HG03378 (cell line): ENCODE measurements around the gene MAP3K5.

Experiments
- ATAC-seq: cut with Tn5 transposase; IDR thresholded peaks from one replicate; pipeline ENCODE4 v1.9.1; 2021; ENCODE audit warnings: mild to moderate bottlenecking, moderate library complexity; ENCODE audit not compliant: unreplicated experiment

MAP3K5 gene

DNA sequence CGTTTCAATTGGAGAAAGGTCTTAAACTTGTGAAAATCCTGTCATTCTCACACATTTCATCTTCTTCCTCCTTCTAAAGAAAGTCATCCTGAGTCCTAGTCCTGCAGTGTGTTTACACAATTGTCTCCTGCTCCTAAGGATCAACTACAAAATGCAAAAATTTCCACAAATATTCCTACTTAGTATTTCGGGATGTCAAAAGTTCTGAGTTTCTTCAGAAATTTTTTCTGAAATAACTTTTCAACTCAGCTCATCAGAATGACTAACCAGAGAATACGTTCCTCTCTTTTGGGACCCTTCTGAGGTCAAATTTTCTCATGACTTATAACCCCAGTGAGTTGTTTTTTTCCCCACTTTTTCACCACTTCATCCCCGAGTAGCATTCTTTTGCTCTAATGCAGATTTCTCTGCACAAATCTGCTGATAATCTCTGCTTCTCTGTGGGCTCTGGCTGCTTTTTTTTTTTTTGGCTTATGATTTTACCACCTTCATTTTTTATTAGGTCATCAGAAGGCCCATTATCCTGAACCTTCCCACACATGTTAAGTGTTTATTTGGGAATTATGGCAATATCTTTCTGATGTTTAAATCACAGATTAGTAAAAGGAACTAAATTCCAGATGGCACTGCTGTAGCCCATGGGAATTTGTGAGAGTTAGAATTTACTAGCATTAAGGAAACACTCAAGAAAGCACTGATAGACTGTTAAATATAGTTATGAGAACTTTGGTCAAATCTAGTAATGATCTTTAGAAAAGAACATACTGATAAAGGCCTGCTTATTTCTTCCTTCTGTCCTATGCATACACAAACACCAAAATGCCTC lies 41.4 kb downstream of the MAP3K5 start:
- ATAC-seq: peak; percentile 4

DNA sequence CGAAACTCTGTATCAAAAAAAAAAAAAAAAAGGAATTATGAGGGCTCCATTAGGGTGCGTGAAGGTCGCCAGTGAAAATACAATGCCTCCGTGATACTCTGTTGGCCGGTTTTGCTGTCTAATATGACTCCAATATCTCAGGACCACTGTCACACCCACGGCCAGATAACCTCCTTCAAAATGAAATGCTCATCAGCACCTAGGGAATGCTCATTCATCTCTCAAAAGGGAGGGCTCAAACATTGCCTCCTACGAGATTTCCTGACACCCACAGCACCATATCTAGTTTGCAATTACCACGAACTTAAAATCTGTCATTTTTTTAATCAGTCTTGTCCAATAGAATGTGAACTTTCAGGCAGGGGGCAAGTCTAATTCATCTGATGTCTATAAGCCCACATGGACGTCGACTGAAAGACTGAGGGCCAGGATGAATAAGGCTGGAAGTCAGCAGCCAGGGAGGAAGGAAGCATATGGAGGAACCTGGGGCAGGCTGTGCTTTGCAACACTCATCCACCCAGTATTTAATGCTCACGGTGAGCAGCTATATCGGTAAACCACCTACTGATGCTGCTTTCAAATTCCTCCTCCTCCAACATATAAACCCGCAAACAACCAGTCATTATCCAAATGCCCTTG lies 42.8 kb downstream of the MAP3K5 start:
- ATAC-seq: no peak

DNA sequence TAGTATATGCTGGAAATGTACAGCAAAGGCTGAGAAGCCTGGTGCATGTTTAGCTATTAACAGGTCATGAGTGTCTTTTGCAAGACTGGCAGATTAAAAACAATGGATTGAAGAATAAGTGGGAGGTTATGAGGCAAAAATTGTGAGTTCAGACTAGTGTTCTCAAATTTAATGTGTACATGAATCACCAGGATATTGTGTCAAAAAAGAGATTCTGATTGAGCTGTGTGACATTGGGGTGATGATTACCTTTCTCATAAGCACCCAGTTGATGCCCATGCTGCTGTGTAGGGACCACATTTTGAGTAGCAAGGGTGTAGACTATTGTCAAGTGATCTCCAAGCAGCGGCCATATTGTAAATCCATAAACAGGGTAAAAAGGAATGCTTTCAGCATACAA lies 44.8 kb downstream of the MAP3K5 start:
- ATAC-seq: no peak

DNA sequence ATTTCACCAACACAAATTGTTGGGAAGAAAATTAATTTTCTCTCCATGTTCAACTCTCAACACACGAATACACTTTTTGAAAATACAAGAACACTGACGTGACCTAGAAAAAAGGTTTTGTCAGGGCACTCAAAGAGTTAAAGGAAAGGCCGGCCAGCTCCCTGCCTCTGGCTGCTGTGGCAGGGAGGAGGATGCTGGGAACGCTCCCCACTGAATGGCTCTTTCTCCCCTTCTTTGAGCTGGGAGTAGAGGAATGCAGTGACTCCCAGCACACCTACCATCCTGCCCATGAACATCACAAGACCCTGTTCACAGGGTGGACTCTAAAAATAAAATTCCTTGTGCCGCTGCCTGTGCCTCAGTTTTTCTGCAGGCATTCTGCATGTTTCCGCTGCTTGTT lies 47.0 kb downstream of the MAP3K5 start:
- ATAC-seq: no peak

DNA sequence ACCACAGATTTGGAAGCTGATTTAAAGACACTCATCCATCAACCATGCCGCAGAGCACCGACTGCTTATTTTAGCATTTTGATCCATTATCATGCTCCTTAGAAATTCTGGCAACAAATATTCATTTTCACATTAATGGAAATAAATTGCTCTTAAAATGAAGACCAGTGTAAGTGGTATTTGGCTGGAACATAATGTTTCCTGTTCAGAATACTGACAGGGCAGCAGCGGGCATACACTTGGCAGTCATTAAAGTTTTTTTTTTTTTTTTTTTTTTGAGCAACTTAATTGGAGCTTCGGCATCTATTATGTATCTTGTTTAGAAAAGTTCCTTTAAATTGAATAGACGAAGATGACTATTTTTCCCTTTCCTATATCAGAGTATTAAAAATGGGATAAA lies 47.4 kb downstream of the MAP3K5 start:
- no peak for ATAC-seq

DNA sequence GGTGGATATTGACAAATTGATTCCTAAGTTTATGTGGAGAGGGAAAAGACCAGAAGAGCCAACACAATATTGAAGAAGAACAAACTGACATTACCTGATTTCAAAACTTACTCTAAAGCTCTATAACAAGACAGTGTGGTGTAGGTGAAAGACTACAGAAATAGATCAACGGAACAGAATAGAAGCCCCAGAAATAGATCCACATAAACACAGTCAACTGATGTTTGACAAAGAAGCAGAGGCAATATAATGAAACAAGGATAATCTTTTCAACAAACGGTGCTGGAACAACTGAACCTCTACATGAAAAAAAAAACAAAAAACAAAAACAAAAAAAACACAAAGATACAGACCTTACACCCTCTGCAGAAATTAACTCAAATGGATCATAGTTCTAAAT lies 50.2 kb downstream of the MAP3K5 start:
- ATAC-seq: no peak

DNA sequence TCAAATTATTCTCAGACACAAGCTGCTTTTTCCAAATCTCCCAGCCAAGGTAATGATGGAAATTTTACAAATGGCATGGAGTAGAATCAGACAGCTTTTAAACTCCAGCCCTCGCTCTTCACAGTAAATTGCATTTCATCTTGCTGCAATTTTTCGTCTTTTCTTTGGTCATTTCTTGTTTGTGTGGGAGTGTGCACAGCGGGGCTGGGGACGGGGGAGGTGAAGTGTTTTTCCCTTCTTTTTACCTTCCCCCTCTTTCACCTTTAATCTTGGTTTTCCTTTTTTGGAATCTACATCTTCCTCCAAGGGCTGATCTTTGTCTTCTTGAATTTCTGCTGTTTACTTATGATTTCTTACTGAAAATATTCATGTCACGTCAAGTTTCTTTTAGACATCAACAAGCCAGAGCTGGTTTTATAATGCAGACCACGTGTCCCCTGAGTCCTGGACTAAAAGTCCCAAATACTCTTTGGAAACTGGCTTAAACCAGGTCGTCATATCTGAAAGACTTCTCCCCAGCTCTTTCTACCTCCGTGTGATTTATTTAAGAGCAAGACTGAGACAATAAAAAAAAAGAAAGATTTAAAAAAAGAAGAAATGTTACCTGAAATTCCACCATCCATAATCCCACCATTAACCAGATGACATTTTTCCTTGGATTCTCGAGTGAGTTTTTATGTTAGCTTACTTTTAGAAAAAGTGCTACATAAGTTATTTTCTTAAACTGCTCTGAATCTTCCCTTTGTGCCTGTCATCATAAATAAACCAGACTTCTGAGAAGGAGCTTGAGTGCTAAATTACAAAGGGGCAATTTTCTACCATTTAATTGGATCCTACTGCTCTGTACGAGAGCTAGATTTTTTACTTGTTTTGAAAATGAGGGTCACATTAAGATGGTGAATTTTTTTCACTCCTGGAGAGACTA lies 52.0 kb downstream of the MAP3K5 start:
- no peak for ATAC-seq

DNA sequence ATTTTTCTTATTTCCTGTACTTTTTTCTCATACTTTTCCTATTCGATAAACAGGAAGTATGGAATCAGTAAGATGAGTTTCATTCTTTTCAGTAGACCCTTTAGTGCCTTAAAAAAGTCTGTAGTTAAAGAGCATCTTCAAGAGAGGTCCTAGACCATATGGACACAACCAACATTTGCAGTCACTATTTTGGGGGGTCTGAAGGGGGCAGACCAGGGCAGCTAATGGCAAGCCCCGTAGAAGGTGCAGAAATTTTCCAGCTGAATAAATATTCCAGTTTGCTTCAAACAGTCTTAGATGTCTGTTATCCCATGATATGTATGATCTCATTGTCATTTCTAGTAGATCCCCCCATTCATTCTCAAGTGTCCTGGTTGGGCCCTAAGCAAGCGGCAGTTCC lies 52.8 kb downstream of the MAP3K5 start:
- no peak for ATAC-seq

DNA sequence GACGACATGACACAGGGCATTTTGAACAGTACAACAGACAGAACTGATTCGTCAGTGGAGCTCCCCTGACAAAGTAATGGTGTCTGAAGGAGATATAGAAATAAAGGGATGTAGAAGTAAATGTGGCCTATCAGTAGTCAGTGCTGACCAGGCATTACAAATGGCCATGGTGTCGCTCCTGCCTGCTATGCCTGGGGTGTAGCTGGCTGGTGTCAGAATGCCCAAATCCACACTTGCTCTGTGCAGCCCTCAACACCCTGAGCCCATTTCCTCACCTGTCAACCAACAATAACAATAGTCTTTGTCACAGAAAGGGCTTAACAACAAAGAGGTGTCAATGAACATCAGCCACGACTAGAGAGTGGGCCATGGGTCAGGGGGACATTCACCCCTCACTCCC lies 53.2 kb downstream of the MAP3K5 start:
- no peak for ATAC-seq

DNA sequence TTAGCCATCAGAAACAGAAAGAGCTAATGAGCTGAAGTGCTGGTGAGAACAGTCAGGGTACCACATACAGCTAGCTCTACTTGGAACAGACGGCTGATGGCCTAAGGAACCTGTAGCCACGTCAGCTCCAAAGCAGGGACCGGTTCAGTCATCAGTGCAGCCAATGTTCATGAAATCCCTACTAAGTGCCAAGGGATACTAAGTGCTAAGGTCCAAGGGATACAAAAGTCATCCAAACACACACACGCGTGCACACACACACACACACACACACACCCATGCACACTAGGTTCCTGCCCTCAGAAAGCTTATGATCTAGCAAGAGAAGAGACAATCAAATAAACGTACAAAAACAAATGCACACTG lies 53.6 kb downstream of the MAP3K5 start:
- ATAC-seq: no peak

DNA sequence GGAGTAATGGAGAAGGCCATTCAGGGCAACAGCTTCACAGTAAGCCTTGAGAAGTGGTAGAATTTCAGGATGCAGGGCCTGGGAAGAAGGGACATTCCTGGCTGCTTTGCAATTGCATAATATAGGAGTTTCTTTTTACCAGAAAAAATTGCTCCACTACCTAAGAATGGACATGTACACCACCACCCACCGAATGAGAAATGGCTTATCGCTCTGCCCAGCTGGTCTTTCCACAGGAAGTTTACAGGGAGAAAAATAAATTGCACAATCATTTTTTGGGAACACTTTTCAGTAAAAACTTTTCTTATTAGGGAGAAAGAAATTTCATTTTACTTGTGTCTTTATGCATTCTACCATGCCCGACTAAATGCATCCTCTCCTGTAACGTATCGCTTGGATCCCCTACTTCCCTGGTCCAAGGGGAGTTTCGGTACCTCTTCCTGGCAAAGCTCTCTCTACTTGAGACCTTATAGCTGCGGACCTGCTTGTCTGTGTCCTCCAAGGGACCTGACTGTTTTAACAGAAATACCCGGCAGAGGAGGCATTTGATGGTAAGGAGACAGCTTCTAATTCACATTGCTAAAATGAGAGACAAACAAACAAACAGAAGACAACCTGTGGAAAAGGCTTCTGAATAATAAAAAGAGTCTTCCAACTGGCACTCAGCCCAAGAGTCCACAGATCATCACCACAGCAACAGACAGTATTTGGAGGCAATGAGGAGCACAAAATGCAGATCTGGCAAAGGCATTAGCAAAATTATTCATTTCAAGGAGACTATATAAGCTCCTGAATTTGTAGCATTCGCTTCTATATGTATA lies 54.2 kb downstream of the MAP3K5 start:
- no peak for ATAC-seq

DNA sequence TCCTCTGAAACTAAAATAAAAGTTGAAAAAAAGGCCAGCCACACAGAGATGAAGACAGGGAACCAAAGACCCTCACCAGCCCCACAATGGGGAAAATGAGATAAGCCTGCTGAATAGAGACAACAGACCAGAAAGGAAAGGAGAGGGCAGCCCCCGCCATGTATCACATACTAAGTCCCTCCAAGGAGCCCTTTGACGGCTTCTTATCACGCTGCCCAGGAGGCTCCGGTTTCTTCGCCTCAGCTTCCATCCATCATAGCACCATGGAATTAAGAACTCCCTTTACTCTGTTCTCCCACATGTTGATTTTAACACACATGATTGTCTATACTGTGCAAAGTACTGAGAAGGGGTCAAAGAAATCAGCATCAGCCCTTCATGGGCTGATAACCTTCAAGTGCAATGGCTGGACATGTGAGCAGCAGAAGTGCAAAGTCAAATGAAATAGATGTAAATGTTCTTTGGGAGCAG lies 54.9 kb downstream of the MAP3K5 start:
- no peak for ATAC-seq

DNA sequence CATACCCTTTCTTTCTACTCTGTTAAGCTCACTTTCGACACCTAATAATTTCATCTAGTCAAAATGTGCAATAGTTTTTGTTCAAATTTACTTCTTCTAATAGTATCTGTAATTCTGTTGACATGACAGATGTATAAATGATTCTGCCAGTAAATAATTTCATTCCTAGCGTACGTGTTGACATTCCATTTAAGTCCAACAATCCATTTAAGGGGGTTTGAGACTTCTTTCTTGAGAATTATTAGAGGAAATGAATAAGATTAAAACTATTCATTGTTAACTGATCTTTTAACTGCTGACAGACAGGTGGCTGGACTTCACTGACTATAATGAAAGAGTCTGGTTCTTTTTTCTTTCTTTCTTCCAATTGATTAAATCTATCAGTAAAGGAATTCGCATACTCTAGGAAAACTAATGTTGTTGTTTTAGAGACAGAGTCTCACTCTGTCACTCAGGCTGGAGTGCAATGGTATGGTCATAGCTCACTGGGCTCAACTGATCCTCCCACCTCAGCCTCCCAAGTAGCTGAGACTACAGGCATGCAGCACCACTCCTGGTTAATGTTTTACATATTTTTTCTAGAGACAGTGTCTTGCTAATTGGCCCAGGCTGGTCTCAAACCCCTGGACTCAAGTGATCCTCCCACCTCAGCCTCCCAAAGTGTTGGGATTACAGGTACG lies 55.9 kb downstream of the MAP3K5 start:
- no peak for ATAC-seq

DNA sequence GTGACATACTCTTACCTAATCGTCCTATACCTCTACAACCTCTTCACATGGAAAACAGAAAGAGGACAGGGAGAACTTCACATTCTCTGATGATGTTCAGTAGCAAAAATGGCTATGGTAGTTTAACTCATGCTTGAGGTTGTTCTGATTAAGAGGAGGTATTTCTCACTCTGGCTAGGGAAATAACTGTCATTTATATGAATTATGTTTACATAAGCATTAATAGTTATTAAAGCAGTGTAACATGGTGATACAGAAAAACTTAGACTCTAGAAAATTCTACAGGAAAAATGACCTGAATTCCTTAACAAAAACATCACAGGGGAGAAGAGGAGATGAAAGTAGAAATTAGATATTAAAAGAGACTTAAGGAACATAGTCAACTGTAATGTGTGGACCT lies 57.3 kb downstream of the MAP3K5 start:
- no peak for ATAC-seq

DNA sequence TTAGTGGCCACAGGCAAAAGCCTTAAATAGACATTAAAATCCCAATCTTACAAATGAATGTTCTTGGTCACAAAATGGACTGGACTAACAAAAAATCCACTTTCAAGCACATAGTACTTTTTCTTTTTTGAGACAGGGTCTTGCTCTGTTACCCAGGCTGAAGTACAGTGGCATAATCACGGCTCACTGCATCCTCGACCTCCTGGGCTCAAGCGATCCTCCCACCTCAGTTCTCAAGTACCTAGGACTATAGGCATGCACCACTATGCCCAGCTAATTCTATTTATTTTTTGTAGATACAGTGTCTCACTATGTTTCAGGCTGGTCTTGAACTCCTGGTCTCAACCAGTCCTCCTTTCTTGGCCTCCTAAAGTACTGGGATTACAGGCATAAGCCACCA lies 59.4 kb downstream of the MAP3K5 start:
- ATAC-seq: no peak

DNA sequence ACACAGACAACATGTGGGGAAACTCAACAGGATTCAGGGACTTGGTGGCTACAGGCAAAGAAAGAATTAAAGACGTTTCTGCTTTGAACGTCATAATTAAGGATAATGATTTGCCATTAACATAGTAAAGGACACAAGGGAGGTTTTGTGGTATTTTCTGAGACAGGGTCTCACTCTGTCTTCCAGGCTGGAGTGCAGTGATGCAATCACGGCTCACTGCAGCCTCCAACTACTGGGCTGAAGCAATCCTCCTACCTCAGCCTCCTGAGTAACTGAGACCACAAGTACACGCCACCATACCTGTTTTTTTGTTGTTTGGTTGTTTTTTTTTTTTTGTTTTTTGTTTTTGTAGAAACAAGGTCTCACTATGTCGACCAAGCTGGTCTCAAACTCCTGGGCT lies 62.4 kb downstream of the MAP3K5 start:
- ATAC-seq: no peak

DNA sequence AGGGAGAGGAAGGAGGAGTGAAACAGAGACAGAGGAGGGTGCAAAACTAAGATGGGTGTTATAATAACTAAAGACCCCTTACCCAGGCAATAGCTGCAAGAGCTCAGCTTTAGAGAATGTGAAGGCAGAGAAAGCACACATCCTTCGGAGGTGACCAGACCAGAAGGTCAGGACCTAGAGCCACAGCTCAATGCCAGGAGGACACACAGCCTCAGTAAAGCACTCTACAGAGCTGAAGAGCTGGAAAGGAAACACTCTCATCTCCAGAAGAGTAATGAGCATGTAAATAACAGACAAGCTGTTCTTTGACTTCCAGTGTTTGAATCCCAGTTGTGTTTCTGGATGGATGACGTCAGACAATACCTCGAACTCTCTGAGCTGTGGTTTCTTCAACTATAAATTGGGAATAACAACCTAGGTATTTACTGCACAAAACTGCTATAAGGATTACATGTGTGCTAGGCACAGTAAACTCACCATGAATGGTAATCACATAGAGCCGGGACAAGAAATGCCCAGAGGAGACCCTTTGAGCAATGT lies 63.2 kb downstream of the MAP3K5 start:
- no peak for ATAC-seq

DNA sequence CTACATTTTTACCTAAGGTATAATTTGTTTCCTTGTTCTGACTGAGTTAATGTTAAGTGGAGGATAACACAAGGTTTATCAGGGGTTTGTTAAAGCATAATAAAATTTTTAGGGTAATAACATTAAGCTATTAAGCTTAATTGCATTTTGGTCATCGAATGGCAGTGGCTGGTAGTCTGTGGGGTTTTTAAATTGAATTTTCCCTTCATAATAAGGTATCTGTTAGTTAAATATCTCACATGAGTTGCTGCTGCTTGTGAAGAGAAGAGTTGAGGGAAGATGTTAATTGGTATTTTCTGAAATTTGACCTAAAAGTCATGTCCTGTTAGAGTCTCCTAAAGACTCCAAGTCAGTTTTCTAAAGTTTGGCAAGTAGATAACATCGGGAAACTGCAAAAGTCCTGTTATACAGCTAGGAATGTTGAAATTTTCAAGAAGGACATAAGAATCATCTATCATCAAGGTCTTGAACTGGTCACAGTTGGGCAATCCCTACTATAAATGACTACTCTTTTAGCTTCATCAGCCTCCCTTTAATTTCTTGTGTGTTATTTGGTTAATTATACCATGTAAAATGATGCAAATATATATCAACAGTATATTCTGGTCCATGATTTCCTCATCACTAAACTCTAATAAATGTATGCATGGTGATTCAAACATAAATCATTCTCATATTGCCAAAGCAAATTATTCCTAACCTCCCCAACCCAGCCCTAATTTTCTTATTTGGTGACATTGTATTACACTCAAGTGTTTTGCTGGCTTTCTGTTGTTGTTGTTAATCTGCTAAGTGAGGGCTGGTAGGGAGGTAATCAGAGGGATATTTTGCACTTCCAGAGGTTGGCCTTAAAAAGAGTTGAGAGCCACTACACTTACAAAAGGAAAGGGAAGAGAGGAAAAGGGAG lies 64.0 kb downstream of the MAP3K5 start:
- no peak for ATAC-seq
